Ovary (tissue), 9 donors: Measurements from ENCODE around the gene EFNA5. TPM values are rescaled to one million over a fixed set of nuclear protein-coding genes. Genes with fewer than 3 reads are reported as not detected.

Experiments used
- DNase-seq, 5 donors: peaks; one replicate each; pipeline ENCODE4 v3.0.0-alpha.2; 2019 to 2020
- H3K27ac ChIP-seq, 2 donors: fragments of 200-600 bp; one replicate each; pipeline versions ENCODE4 v1.5.1 to v1.8.0; 2019 to 2022
- H3K27me3 ChIP-seq: fragments of 200-600 bp; one replicate; pipeline ENCODE4 v1.8.0; 2022
- H3K36me3 ChIP-seq: fragments of 200-600 bp; sonication (generic); one replicate; pipeline ENCODE4 v1.5.1; 2019
- H3K4me1 ChIP-seq: one replicate; pipeline ENCODE4 v1.8.1; 2013; ENCODE audit warnings: mild to moderate bottlenecking, moderate library complexity; ENCODE audit not compliant: insufficient read depth
- H3K4me3 ChIP-seq: fragments of 200-600 bp; sonication (generic); one replicate; pipeline ENCODE4 v1.5.1; 2017
- H3K9me3 ChIP-seq, 2 donors: fragments of 200-600 bp in 1 of 2; sonication (generic) in 1 of 2; one replicate each; pipeline versions ENCODE4 v1.5.1 to v1.8.1; 2013 to 2019; ENCODE audit warnings: mild to moderate bottlenecking in 1 of 2, moderate library complexity in 1 of 2
- CTCF ChIP-seq, 3 donors: fragments of 450-650 bp in 2 of 3; fragments of 200-600 bp in 1 of 3; IDR thresholded peaks; one replicate each; pipeline versions ENCODE4 v1.5.1 to v1.8.0; 2016 to 2022; ENCODE audit warnings: antibody characterized with exemption in 3 of 3, mild to moderate bottlenecking in 1 of 3
- EP300 ChIP-seq: sonication (generic); formaldehyde crosslinking; IDR thresholded peaks from one replicate; pipeline ENCODE4 v1.6.1; 2017; ENCODE audit warnings: antibody characterized with exemption
- POLR2A ChIP-seq: fragments of 450-650 bp; IDR thresholded peaks from one replicate; pipeline ENCODE4 v1.6.1; 2017; ENCODE audit warnings: antibody characterized with exemption, mild to moderate bottlenecking, moderate library complexity
- WGBS, 3 donors: extraction: QIAGEN DNeasy Blood & Tissue Kit in 1 of 3; methylation state at CpG; one replicate each; pipeline versions ENCODE4 v1.1.5 to v1.1.7; 2013 to 2017; 5-methylcytosine and 5-hydroxymethylcytosine counted together
- intact Hi-C, 4 donors: fragments of 100-400 bp; cut with DNase I; formaldehyde crosslinking; loops; one replicate each; pipeline versions ENCODE4 v1.11.0 to v1.15.1; 2022 to 2023
- polyA plus RNA-seq, 2 donors: library from polyadenylated mRNA; stranded (reverse); fragments of 200-250 nt in 1 of 2; fragments of 350-450 nt in 1 of 2; fragmentation: Illumina TruSeq in 1 of 2; extraction: RNeasy Lipid Tissue Mini Kit (QIAGEN cat#74804) in 1 of 2; gene quantifications; one replicate each; pipeline ENCODE4 v1.2.3, GENCODE V29; 2013 to 2014
- total RNA-seq, 7 donors: library from RNA; depleted of rRNA in 2 of 7; stranded (reverse); fragments of >200 nt in 2 of 7; fragmentation: NEBNext Ultra II Directional in 3 of 7; extraction: Animal tissue kit (Norgen Biotek cat#: 25700) in 3 of 7; gene quantifications; one replicate each; pipeline versions ENCODE4 v1.1.0 to v1.2.4, GENCODE V29; 2016 to 2023
- donor health status: DM: no; HTN: no; CAD: no; lungs with moderate emphysema.
- donor health status: DM: no; HTN: no; CAD: no.
- donor health status: Bipolar disorder and iron deficiency.
- donor health status: DM: yes; HTN: yes; CAD: no.
- donor health status: DM: no; HTN: no; CAD: no.
- donor health status: DM: yes; HTN: yes; CAD: no.

EFNA5 gene
- total and polyA plus RNA-seq, 9 donors, result 1.5 to 20.6 (median 7.7) TPM

GRCh38 chr5:107687404-107687803 lies 16.7 kb upstream of the EFNA5 start:
- no peaks in the 10 kb centered on the region for H3K9me3 ChIP-seq
- WGBS, 3 donors, result 94 to 100% (median 100%) methylated on average over 1 of the region's 1 CpG
- intact Hi-C loops, result no loop called here
- no peak overlapping the region for H3K27ac ChIP-seq
- no peaks in the 10 kb centered on the region for H3K36me3 ChIP-seq
- no peaks in the 10 kb centered on the region for H3K4me1 ChIP-seq
- TF ChIP-seq POLR2A (no peak), EP300 (no peak), CTCF (IDR thresholded peaks at IDR 0.05) (no peak)
- no peak for DNase-seq
- no peak overlapping the region for H3K4me3 ChIP-seq
- no peaks in the 10 kb centered on the region for H3K27me3 ChIP-seq

GRCh38 chr5:107682533-107682932 lies 11.8 kb upstream of the EFNA5 start:
- no peak for TF ChIP-seq EP300
- TF ChIP-seq CTCF (IDR thresholded peaks at IDR 0.05), result no peak
- TF ChIP-seq POLR2A, result no peak
- no peak overlapping the region for H3K27ac ChIP-seq
- no peaks in the 10 kb centered on the region for H3K27me3 ChIP-seq
- intact Hi-C loops, result no loop called here
- no peaks in the 10 kb centered on the region for H3K36me3 ChIP-seq
- 66 to 72% (median 69%) methylated on average over 3 of the region's 3 CpGs for WGBS, 3 donors
- H3K4me1 ChIP-seq, result no peaks in the 10 kb centered on the region
- no peak overlapping the region for H3K4me3 ChIP-seq
- H3K9me3 ChIP-seq, result no peaks in the 10 kb centered on the region
- no peak for DNase-seq

GRCh38 chr5:107680799-107681198 lies 10.1 kb upstream of the EFNA5 start:
- intact Hi-C loops, result no loop called here
- Histone ChIP-seq H3K9me3 (no peaks in the 10 kb centered on the region), H3K4me1 (no peaks in the 10 kb centered on the region), H3K36me3 (no peaks in the 10 kb centered on the region), H3K4me3 (no peak overlapping the region), H3K27me3 (no peaks in the 10 kb centered on the region), H3K27ac (no peak overlapping the region)
- 86 to 92% (median 88%) methylated on average over 4 of the region's 4 CpGs for WGBS, 3 donors
- DNase-seq, result no peak
- TF ChIP-seq POLR2A (no peak), EP300 (no peak), CTCF (IDR thresholded peaks at IDR 0.05) (no peak)

GRCh38 chr5:107680099-107680498 lies 9.4 kb upstream of the EFNA5 start:
- Histone ChIP-seq H3K9me3 (no peaks in the 10 kb centered on the region), H3K36me3 (no peaks in the 10 kb centered on the region), H3K4me3 (no peak overlapping the region), H3K27ac (no peak overlapping the region), H3K27me3 (no peaks in the 10 kb centered on the region), H3K4me1 (no peaks in the 10 kb centered on the region)
- DNase-seq, result no peak
- intact Hi-C loops, result no loop called here
- TF ChIP-seq CTCF (IDR thresholded peaks at IDR 0.05) (no peak), EP300 (no peak)

GRCh38 chr5:107676702-107677101 lies 6.0 kb upstream of the EFNA5 start:
- no peaks in the 10 kb centered on the region for H3K9me3 ChIP-seq
- no peaks in the 10 kb centered on the region for H3K36me3 ChIP-seq
- intact Hi-C loops, result loop anchor here in 1 of 4 donors (10.0 kb wide), 1 partner anchor 752 kb away; no protein-coding TSS in a partner anchor
- H3K4me3 ChIP-seq, result no peak overlapping the region
- no peak for DNase-seq
- H3K27ac ChIP-seq, result no peak overlapping the region
- TF ChIP-seq CTCF (IDR thresholded peaks at IDR 0.05) (no peak), EP300 (no peak), POLR2A (no peak)
- H3K27me3 ChIP-seq, result no peaks in the 10 kb centered on the region
- H3K4me1 ChIP-seq, result no peaks in the 10 kb centered on the region
